ENCODE measurements around the gene PACSIN3.

- TF ChIP-seq SUZ12 (IDR thresholded peaks at IDR 0.05): no peak
- no peak for TF ChIP-seq BHLHE40 (IDR thresholded peaks at IDR 0.05; ENCODE audit: borderline replicate concordance)
Measured at GRCh38 chr11:47136921-47137320, 49.3 kb downstream of the PACSIN3 start.
